ENCODE measurements around the gene PASK.

Gene PASK

DNA sequence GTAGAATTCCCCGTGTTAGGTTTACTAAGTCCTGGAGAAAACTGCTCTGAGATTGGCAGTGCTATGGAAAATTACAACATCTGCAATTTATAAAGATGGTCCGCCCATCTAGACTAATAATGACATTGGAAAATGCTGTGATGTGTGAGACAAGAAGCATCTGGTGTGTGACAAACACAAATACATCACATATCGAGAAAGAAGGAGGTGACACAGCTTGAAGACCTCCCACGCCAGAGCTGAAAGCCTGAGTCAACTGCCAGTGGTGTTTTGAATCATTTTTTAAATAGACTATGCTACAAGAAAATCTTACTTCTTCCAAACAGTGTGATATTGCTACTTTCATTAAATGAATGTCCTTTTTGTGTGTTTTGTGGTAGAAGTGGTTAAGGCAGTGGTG, 30.6 kb upstream of the PASK start:
- DNase-seq, result no peak

DNA sequence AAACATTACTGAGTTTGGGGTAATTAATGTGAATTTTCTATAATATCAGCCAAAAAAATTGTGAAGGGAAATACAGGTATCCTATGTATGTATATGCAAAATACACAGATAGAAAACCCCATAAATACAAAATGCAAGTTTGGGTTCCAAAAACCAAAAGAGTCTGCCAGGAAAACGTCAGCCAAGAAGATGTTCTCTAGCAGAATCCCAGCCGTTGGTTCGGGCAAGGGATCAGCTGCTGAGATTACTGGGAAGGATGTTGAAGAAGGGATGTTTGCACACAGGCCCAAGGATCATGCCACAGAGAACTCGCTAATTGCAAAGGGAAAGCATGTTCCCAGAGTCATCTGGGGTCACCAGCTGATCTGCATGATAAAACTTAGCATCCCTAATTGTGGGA, 29.7 kb upstream of the PASK start:
- no peak for DNase-seq

DNA sequence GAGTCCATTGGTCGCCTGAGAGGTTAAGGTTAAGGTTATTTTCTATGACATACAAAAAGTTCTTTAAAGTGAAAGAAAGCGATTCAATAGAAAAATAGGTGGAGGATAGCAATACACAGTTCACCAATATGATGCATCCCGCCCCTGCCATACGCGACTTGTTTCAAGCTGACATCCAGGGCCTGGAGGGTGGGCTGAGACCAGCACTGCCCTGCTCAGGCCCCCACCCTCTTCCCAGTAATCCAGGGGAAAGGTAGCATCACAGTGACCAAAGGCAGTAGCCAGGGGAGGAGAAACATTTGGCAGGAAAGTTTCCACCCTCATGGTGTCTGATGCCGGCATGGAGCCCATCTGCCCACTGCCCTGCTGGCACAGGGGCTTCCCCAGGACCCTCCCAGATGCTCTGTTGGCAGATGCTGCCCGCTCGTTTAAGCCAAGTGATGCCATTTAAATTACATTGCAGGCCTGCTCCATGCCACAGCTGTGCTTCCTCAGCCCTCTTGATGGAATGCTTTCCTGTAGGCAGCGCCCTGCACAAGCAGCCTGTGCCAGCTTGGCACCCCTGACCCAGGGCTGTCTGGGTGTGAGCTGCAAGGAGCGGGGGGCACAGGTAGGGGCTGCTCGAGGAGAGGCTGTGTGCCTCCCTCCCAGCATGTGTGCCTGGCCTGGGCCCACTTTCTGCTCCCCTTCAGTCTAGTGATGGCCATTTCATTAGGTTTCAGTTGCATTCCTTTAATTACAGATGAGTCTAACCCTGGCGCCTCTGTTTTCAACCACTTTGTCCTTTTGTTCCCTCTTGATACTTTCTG, 28.5 kb upstream of the PASK start:
- DNase-seq, result no peak

DNA sequence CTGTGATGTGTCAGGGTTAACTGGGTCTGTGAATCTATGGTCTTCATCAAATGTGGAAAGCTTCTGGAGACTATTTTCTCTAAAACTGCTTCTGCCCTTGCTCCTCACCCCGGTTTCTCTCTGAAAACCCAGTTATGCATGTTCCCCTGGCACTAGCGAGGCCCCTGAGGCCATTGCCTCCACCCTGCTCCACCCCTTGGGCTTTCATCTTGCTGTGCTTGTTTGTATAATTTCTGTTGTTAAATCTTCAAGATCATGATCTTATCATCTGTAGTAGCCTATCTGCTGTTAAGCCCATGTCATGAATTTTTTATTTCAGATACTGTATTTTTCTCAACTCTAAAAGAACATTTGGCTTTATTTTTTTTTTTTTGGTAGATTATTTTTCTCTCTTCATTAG, 24.3 kb upstream of the PASK start:
- DNase-seq, result no peak

DNA sequence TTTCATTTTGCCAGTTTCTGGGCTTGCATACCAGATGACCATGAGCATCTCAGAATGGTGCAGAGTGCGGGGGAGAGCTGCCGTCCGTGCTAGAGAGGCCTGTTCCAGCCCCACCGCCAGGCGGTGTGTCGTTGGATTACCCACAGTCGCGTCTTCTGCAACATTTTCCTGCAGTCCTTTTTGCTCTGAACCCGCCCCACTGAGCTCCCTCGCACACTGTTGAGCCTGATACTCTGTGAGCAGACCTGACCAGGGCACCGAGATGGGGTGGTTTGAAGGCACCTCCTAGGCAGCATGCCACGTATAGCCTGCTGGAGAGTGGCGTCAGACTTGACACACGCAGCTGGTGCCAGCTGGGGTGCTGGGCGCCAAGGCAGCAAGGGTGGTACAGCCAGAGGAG, 19.1 kb upstream of the PASK start:
- DNase-seq, result no peak

DNA sequence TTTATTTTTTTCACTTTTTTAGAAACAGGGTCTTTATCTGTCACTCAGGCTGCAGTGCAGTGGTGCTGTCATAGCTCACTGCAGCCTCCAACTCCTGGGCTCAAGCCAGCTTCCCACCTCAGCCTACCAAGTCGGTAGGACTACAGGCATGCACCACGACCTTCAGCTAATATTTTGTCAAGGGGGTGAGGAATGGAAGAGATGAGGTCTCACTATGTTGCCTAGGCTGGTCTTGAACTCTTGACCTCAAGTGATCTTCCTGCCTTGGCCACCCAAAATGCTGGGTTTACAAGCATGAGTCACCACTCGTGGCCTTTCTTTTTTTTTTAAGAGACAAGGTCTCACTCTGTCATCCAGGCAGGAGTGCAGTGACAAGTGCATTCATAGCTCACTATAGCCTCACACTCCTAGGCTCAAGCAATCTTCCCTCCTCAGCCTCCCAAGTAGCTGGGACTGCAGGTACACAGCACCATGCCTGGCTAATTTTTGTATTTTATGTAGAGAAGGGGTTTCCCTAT, 14.4 kb upstream of the PASK start:
- DNase-seq, result no peak

DNA sequence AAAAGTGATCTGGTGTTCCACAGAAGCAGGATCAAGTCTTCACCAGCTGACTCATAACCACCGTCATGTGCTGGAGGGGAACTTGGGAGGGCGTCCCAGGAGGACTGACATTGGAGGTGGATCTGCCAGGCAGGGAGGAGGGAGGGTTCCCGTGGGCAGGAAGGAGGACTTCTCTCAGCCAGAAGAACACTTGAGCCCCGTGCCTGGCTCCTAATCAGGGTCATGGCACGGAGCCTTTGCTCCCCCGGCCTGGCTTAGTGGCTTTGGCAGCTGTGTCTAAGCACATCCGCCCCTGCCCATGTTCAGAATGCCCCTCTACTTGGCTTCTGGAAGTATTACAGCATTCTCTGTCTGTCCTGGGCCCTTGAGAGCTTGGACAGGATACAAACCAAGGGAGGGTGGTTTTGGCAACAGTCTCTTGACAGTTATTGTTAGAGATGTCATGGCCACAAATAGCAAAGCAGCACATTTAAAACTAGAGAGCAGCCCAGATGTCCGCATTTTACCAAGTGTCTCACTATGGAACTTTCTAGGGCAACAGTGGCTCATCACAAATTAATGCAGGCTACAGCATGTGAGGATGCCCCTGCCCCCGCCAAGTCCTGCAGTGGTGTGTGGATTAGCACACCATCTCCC, 12.5 kb upstream of the PASK start:
- DNase-seq, result no peak

DNA sequence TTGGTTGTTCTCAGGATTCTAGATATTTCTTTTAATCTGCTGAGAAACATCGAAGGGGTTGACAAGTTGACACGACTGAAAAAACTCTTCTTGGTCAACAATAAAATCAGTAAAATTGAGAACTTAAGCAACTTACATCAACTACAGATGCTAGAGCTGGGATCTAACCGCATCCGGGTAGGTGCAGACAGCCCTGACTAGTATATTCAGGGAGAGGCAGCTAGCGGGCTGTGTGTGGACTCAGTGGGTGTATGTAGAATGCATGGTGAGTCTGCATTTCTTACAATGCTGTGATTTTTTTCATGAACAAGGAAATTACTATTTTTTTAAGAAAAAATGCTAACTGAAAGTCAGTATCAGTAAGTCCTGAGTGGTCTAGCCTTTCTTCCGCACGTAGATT, 11.0 kb upstream of the PASK start:
- no peak for DNase-seq

DNA sequence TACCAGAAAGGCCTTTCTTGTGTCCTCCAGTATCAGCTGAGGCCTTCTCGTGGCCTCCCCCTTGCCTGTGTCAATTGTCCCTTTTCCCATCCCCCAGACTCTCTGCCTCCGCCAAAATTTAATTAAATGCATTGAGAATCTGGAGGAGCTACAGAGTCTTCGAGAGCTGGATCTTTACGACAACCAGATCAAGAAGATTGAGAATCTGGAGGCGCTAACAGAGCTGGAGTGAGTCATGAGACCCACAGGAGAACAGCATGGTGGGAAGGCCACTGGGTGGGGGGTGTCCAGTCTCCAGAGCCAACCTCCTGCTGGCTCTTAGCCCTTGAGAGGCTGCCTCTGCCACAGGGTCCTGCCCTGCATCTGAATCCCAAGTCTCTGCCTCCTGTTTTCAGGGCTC, 9.8 kb upstream of the PASK start:
- no peak for DNase-seq

DNA sequence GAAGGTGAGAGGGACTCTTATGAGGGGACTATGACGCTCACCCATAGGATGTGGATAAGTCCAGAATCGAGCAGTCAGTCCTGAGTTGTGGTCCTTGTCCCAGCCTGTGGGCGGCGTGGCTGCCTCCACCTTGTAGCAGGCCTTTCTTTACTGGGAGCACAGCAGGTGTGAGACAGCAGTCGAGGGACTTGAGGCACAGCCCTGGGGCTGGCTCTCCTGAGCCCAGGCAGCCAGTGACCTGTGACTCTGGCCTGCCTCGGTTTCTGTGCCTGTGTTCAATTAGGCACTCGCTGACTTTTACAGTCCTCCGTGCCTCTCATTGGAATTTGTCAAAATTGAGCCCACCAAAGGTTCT, 9.3 kb upstream of the PASK start:
- DNase-seq, result no peak

DNA sequence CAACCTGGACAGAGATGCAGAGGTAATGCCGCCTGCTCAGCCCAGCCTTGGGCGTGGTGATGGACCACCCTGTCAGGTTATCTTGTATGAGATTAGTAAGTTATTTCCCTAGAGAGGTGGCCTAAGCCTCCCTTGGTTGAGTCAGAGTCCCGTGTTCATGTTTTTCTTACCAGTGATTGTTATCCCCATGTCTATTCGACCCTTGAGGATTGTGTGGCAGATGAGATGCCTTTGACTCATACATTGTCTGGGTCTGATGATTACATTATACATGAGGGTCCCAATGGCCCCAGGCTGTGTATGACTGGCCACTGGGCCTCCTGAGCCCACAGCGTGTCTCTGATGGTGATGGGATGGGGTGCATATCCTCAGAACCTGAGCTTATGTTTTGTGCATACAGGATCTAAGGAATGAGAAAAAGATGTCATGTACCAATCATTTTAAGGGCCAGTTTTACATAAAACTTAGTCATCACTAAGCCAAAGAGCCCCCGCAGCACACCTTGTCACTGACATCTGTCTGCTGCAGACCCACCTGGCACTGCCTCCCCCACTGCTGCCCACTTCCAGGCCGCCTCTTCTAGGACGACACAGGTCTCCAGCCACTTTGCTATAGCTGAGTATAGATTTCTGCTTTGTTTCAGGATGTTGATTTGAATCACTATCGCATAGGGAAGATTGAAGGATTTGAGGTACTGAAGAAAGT, 8.7 kb upstream of the PASK start:
- no peak for DNase-seq

DNA sequence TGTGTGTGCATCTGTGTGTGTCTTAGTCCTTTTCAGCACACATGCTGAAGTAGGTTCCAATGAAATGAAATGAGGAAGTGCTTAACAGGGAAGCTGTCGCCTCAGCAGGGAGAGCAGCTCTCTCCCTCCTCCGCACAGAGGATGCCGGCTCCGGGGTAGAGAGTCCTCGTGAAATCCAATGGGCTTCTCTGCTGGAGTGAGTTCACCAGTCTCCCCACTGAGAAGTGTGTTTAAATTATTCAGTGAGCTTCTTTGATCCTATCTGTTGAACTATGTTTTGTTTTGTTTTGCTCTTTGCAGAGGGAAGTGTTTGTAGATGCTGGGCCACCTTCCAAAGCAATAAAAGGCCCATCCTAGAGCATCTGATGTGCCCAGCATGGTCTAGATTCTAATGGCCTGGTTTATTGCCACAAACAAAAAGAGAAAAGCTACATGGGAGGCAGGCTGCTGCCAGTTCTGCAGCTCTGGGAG, 7.7 kb upstream of the PASK start:
- DNase-seq, result peak; percentile 32

DNA sequence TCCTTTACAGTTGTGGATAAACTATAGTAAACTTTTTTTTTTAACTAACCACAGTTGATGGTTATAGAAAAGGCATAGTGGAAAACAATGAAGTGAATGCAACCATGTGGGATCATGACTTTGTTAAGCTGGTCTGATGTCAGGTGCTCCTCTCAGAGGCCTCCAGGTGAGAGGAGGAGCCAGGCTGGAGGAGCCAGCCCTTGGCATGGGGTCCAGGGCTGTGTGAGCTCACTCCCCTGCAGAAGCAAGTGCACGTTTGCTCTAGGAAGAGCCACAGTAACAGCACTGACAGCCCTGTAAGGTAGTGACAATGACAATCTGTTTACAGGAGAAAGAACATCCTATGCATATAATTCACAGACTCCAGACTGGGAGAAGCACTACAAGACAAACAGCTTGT, 6.7 kb upstream of the PASK start:
- no peak for DNase-seq

DNA sequence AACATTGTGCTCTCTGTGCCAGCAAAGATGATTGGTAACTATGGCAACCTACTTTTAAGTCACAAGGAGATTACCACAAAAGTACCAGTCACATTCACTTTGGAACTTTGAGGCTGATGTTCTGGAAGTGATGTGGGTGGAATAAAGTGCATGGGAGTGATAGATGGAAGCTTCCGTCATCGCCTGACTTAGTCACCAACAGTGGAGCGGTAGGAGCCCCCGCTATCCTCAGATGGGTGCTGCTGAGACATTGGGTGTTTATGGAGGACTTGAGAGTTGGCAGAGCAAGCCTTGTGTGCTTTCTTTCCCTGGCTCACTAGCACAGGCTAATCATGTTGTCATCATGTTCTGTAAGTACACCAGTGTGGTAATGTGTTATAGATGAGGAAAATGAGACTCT, 5.6 kb upstream of the PASK start:
- DNase-seq, result no peak

DNA sequence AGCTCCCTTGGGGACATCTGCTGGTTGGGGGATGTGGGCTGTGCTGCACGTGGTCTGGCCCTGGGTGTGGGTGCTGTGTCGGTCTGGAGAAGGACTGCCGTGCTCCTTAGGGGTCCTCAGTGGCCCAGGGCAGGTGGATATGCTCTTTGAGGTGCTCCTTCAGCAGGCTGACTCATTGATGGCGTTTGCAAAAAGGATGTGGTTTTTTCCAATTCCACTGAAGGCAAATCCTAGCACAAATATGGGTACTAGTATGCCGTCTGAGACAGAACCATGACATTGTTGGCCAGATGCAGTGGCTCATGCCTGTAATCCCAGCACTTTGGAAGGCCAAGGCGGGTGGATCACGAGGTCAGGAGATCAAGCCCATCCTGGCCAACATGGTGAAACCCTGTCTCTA, 4.3 kb upstream of the PASK start:
- no peak for DNase-seq

DNA sequence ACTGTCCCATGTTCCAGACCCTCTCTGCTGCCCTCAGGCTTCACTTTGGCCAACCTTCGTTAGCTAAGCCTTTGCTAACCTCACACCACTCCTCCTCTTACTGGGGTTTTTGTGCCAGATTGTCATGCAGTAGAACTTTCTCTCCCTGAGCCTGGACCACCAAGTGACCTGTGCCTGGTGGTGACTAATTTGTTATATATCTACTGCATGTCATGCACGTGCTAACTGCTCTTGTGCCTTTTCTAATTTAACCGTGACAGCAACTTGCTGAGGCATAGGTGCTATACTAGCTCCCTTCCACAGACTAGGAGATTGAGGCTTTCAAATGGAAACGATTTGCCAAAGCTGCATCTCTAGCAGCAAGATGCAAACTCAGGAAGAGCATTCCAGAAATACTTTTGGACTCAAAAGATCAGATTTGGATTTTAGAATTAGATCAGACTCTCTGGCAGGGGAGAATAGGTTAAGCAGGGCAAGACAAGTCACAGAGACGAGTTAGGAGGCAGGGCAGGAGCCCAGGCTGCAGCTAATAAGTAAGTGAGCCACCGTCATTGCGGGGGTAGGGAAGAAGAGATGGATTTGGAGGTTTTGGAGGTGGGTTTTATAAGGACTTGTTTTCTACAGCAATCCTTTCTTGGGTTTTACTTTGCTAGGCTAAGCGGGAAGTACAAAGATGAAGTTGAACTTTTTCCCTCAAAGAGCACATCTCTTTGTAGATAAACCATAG, 2.8 kb upstream of the PASK start:
- DNase-seq, result no peak

DNA sequence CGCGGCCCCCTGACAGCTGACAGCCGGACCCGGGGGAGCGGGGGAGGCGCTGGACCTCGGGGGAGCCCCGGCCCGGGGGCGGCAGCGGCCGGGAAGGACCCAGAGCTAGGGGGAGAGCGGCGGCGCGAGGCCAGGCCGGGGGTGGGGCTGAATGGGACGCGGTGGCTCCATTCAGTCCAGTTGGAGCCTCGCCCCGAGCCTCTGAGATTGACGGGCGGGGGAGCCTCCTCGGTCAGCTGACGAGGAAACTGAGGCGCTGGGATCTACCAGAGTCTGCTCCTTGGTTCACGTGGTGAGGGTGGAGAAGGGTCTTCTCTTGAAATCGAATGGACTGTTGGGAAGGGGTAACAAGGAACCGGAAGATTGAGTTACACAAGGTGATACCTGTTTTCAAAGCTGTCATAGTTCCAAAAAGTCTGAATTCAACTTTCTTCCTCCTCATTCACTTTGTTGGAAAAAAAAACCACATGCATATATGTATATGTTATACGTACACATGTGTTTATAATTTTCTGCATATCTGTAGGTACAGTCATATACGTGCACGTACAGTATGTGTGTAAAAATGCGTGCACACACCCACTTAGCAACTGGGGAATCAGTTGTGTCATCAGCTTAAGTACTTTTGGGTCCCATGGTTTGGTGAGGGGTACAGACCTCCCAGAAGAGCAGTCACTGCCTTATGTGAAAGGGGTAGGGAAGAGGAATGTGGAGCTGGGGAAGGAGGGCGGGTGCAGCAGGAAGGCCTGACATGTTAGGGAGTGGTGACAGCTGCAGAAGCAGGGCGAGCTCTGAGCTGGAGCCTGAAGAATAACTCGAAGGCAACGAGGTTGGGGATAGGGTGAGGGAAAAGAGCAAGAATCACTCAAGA, 1.6 kb upstream of the PASK start:
- no peak for DNase-seq

DNA sequence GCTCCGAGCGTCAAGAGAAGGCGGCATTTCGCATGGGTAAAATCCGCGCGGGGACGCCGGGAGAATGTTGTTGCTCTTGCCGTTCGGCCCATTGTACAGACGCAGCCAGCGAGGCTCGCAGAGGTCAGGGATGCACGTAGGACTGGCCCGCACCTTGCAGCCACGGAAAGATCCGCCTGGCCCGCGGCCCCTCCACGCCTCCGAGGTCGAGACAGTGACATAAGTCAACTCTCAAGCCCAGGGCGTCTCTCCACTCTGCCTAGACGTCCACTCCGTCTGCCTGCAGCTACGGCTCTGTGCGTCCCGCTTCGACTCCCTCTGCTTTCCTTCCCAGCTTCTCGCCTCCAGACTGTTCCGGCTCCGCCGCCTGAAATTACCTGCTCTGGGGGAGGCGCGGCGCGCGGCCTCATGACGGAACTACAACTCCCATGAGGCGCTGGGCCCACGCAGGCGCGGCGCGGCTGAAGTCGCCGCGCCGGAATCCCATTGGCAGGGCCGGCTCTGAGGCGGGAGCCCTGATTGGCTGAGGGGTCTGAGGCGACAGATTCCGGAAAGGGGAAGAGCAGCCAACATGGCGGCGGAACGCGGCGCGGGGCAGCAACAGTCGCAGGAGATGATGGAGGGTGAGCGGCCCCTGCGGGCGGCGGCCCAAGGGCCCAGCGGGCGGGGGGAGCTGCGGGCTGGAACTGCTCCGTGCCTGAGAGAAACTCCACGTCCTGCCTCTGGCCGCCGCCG, 820 bp upstream of the PASK start, which contains the start of gene PPP1R7:
Gene PPP1R7, plus strand, starts transcription at position 543 of the 735 bp plus-strand sequence. Its CDS starts 29 bp downstream, at position 572.
- peak; percentile 90 for DNase-seq

DNA sequence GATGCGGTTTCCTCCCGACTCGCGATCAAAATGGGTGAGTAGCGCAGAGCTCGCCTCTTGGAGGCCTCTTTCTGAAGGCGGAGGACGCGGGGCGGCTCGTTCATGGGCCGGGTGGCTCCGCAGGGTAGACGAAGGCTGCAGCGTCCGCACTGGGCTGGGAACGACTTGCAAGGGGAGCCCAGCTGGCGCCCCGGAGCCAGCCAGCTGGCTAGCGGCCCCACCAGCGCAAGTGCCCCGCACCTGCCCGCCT, 328 bp upstream of the PASK start:
- DNase-seq, result no peak

DNA sequence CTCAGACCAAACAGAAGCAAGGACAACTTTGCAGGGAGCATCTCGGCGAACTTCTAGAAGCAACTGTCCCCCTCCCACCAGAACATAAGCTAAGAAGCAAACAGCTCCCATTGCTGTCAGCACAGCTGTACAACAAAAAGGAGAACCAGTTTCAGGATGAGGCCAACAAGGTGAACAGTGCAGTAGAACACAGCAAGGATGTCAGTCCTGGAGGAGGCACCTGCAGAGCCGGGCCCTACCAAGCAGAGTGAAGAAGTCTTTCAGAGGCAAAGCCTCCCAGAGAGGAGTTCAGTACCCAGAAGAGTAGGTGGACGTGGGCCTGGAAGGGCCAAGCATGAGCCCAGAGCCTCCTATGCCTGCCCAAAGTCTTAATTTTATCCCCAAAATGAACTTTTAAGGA, 1.0 kb downstream of the PASK start:
- DNase-seq, result peak; percentile 23

DNA sequence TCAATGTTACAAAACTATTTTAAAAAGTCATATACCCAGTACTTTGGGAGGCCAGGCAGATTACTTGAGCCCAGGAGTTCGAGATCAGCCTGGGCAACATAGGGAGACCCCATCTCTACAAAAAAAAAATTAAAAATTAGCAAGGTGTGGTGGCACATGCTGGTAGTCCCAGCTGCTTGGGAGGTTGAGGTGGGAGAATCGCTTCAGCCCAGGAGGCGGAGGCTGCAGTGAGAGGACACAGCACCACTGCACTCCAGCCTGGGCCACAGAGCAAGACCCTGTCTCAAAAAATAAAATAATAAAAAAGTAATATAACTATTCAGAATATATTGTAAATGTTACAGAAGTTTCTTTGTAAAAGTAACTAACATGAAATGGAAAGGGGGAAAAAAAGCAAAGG, 1.9 kb downstream of the PASK start:
- no peak for DNase-seq

DNA sequence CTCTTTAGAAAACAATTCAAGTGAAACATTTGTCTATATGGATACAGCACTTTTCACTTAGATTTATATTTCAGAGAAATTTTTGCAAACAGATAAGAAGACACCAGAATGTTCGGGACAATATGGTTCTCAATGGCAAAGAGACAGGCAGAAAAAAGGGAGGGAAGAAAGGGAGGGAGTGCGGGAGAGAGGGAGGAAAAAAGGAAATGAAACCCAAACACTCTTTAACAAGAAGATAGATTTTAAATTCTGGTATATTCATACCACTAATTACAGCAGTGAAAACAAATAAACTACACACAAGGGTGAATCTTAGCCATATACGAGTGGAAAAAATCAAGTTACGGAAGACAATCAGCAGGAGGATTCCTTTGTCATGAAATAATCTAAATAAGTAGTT, 3.0 kb downstream of the PASK start:
- DNase-seq, result no peak

All from DMS79 treated with DMSO at 0.1 percent for 48 hours (cell line).